AG10803 (cell line): ENCODE results near the gene ITPR1.

Experiments used
- DNase-seq: peaks from one replicate; pipeline ENCODE4 v3.0.0; 2010; ENCODE audit warnings: low read depth
- H3K4me3 ChIP-seq: 2 replicates; pipeline ENCODE4 v1.5.1; 2011; ENCODE audit warnings: mild to moderate bottlenecking, low read length, control low read depth
- TF ChIP-seq, protein P1 (sequence below): conservative IDR thresholded peaks from 2 replicates; pipeline ENCODE4 v1.5.1; 2011; ENCODE audit warnings: mild to moderate bottlenecking, low read length, control low read depth, inconsistent platforms

ITPR1 gene

DNA sequence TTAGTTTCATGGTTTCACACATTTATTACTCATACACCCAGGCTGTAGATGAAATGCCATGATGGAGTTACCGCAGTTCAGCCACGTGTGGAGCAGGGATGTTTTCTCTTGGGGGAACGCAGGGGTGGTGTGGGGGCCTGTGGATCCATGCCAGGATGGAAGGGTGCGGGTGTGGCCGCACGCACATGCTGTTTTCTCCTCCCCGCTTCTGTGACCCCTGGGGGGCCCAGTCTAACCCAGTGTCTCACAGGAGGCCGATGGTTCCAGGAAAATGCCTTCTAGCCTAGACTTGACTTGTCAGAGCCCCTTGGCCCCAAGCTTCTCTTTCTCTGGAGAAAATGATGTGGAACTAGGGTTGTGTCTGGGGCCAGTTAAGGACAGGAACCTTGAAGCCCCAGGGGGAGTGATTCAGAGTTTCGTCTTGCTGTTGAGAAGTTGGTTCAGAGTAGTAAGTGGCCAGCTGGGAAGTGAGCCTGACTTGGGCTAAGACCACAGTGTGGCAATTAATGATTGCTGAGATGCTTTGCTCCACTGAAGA lies 245.7 kb downstream of the ITPR1 start:
- TF ChIP-seq, protein P1, sequence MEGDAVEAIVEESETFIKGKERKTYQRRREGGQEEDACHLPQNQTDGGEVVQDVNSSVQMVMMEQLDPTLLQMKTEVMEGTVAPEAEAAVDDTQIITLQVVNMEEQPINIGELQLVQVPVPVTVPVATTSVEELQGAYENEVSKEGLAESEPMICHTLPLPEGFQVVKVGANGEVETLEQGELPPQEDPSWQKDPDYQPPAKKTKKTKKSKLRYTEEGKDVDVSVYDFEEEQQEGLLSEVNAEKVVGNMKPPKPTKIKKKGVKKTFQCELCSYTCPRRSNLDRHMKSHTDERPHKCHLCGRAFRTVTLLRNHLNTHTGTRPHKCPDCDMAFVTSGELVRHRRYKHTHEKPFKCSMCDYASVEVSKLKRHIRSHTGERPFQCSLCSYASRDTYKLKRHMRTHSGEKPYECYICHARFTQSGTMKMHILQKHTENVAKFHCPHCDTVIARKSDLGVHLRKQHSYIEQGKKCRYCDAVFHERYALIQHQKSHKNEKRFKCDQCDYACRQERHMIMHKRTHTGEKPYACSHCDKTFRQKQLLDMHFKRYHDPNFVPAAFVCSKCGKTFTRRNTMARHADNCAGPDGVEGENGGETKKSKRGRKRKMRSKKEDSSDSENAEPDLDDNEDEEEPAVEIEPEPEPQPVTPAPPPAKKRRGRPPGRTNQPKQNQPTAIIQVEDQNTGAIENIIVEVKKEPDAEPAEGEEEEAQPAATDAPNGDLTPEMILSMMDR = no peak
- DNase-seq = peak; percentile 15
- H3K4me3 ChIP-seq = no peak overlapping the region

DNA sequence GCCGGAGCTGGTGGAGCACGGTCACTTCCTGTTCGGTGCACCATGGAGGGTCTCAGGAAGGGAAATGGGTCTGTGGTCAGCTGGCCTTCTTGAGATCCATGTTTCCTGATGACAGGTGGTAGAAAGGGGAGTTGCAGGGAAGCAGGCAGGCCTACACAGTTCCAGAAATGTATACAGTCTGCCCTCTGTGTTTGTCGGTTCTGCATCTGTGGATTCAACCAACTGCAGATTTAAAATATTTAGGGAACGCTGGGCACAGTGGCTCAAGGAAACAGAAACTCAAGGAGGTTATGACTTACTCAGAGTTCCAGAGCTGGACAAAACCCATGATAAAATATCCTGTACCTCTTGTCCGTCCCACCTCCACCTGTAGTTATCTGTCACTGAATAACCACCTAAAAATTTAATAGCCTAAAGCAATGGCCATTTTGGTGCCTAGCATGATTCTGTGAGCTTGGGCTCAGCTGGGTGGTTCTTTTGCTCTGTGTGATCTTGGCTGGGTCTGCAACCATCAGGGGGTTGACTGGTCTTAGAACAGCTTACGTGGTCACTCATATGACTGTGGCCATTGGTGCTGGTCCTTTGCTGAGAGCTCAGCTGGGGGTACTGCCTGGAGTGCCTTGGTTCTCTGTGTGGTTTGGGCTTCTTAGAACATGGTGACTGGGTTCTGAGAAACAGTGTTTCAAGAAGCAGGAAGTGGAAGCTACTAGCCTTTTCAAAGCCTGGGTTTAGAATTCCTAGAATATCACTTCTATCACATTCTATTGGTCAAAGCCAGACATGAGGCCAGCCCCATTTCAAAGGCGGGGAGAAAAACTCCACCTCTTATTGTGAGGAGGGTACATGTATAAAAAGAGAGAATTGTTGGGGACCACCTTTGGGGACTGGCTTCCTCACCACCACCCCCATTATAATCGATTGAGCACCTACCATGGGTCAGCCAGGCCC lies 246.4 kb downstream of the ITPR1 start:
- H3K4me3 ChIP-seq = no peak overlapping the region
- TF ChIP-seq, protein P1 = no peak
- DNase-seq = no peak

DNA sequence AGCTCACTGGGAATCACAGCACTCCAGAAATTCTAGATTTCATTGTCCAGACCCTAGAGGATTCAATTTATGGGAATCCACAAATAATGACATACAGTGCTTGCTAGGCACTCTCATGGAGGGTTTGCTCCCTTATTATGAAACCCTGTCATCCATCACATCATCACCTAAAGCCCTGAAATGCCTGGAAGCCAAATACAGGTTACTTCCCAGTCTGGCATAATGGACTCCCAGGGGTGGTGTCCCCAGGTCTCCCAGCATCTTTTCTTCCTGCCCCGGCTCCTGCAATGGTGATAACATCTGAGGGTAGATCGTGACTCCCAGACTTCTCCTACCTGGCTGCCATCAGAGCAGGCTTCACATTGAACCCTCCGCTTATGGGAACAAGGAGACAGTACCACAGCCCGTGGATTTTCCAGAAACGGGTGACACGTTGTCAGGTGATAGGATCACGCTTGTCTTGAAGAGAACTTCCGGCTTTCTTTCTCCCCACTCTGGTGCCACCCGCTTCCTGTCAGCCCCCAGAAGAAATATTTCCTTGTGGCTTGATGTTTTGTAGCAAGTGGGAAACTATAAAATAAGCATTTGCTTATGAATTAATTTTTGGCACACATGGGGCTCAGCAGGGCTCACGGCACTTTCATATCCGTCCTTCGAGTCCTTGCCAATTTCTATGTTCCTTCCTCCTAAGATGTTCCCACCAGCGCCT lies 247.4 kb downstream of the ITPR1 start:
- no peak overlapping the region for H3K4me3 ChIP-seq
- peak; percentile 22 for DNase-seq
- TF ChIP-seq, protein P1 = no peak

DNA sequence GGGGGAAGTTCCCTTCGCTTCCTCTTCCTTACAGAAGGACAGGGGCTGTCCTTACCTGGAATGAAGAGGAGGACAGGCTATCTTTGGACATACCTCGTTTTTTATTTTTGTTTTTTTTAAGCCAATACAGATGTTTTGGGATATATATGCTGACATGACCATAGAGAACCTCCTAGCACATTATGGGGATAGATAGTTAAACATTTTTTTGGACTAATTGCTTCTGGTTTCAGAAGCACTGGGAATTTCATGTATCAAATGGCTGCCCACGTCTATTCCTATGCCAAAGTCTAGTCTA lies 247.9 kb downstream of the ITPR1 start:
- TF ChIP-seq, protein P1 = no peak
- no peak overlapping the region for H3K4me3 ChIP-seq
- no peak for DNase-seq

DNA sequence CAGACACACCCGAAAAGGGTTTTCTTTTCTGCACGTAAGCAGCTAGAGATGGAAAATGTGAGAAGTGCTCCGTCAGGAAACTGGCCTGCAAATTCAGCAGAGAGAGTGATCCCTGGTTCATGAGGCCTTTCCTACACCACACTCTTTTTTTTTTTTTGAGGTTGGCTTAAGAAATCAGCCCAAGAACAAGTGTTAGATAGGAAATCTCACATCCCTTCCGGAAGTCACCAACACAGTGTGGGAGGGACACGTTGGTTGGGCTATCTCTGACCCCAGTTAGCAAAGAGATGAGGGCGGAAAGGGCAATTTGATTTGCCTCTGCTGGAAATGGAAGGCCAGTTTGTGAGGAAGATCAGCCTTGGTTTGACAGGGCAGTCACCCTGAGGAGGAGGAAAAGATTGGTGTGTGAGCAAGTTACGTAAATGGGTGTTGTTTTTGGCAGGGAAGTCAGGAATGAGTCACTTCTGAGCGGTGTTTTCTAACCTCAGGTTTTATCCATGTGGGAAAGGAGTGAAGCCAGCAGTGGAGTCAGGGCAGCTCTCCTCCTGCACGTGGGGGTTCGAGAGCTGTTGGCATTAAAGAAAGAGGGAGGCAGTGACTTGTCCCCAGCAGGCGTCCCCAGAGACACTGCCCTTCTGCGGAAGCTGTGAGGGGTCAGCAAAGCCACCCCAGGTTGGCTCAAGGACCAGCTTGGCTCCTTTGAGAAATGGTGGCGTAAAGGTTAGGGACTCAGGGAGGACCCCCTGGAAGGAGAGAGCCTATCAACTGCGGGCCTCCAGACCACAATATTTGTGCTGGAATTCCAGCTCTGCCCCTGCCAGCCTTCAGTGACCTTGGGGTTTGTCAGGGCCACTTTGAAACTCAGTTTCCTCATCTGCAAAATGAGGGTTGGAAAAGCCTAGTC lies 248.5 kb downstream of the ITPR1 start:
- peak; percentile 96 for DNase-seq
- no peak overlapping the region for H3K4me3 ChIP-seq

DNA sequence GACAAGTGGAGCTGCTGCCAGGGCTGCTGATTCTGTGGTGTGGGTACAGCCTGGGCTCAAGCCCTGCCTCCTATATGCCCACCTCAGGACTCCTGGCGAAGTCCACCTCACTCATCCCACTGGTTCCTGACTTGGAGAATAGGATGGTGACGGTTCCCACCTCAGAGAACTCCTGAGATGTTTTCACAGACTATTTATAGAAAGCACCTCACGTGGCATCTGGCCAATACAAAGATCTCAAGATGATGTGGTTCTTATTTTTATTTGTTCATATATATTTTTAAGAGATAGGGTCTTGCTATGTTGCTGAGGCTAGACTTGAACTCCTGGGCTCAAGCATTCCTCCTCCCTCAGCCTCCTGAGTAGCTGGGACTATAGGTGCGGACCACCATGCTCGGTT lies 249.2 kb downstream of the ITPR1 start:
- TF ChIP-seq, protein P1 = no peak
- no peak overlapping the region for H3K4me3 ChIP-seq
- no peak for DNase-seq

More for the DNA sequence above, 248.5 kb downstream of the ITPR1 start:
- TF ChIP-seq, protein P1 = no peak
